Left kidney (tissue), 8 donors: ENCODE data around the gene MKX. TPM values are rescaled to one million over a fixed set of nuclear protein-coding genes. Genes with fewer than 3 reads are reported as not detected.
A peak's percentile ranks its signal among the peaks of the same experiment; 100 is the strongest.

Source experiments
- DNase-seq: peaks from one replicate; pipeline ENCODE4 v3.0.0-alpha.2; 2013
- long read RNA-seq, 8 donors: transcript quantifications; one replicate each; lab custom pipeline, GENCODE V29; 2026
- polyA plus RNA-seq: library from polyadenylated mRNA; unstranded; fragments of 120-200 nt; gene quantifications from one replicate; pipeline ENCODE4 v1.2.1, GENCODE V29; 2013; ENCODE audit not compliant: insufficient read length

MKX gene, protein sequence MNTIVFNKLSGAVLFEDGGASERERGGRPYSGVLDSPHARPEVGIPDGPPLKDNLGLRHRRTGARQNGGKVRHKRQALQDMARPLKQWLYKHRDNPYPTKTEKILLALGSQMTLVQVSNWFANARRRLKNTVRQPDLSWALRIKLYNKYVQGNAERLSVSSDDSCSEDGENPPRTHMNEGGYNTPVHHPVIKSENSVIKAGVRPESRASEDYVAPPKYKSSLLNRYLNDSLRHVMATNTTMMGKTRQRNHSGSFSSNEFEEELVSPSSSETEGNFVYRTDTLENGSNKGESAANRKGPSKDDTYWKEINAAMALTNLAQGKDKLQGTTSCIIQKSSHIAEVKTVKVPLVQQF
- polyA plus RNA-seq: 0.07 TPM
- long read RNA-seq, donor 1: 0 reads
- long read RNA-seq, donor 2: 0 reads
- long read RNA-seq, donor 3: 0 reads
- long read RNA-seq, donor 4: 0 reads
- long read RNA-seq, donor 5: 0 reads
- long read RNA-seq, donor 6: 0 reads
- long read RNA-seq, donor 7: 0 reads
- long read RNA-seq, donor 8: 0 reads

GRCh38 chr10:27745732-27746396 is at the start of gene MKX:
TSS of gene MKX (minus strand) at chr10:27745819. CDS start at chr10:27743415, 2,404 bp downstream.
- peak; percentile 70 for DNase-seq

DNA sequence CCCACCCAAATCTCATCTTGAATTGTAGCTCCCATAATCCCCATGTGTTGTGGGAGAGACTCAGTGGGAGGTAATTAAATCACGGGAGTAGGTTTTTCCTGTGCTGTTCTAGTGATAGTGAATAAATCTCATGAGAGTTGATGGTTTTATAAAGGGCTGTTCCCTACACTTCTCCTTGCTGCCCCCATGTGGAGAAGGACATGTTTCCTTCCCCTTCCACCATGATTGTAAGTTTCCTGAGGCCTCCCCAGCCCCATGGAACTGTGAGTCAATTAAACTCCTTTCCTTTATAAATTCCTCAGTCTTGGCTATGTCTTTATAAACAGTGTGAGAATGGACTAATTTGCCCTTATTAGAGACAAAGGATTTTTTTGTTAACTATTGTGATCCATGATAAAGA is 48.5 kb upstream of the MKX start:
- DNase-seq: no peak

DNA sequence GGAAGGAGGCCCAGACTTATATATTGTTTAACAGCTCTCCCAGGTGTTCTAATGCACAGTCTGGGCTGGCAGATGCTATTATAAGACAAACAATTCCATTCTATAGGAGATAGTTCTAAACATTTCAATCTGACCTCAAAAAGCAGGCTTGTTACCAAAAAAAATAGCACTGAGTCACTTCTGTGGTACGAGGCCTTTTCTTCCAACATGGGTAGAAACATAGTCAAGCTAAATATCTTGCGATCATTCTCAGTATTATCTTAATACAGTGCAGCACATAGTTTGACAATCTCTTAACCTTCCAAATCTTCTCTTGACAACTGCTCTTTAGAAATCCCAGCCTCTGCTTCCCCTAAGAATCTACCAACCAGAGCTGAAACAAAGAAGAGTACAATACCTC is 46.6 kb upstream of the MKX start:
- DNase-seq: no peak

GRCh38 chr10:27784272-27784671 is 38.7 kb upstream of the MKX start:
- DNase-seq: no peak

DNA sequence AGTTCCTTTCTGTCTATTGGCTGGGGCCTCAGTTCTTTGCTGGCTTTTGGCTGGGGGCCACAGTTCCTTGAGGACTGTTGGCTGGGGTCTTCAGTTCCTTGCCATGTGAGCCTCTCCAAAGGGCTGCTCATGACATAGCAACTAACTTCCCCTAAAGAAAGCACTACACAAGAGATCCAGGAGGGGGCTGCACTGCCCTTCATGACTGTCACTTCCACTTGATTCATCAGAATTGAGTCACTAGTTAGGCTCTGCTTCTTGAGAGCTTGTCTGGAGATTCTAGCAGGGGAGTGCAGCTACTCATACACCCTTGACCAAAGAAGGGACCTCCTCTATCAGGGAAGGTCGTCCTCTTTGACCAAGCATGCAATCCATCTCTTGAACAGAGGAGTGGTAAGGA is 38.0 kb upstream of the MKX start:
- no peak for DNase-seq

DNA sequence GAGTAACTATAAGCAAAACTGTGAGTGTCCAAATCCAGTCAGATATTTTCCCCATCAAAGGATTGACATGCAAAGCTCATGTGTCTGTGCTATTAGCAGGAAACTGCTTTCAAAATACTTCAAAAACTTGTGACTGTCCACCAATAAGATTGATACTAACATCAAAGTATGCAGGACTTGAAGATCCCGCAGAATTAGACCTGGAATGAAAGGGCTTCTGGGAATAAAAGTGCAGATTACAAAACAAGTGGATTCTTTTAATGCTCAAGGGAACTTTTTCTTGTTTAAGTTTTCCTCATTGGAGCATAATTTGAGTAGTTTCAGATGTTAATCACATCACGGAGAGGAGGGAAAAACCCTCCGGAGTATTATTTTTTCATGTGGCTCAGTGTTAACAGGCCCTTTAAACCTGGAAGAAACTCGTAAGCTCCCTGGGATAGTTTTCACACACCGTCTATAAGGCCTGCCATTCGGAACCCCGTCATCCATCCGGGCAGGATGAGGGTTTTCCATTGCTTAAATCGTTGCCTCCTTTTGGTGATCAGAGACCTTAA is 33.9 kb upstream of the MKX start:
- no peak for DNase-seq

DNA sequence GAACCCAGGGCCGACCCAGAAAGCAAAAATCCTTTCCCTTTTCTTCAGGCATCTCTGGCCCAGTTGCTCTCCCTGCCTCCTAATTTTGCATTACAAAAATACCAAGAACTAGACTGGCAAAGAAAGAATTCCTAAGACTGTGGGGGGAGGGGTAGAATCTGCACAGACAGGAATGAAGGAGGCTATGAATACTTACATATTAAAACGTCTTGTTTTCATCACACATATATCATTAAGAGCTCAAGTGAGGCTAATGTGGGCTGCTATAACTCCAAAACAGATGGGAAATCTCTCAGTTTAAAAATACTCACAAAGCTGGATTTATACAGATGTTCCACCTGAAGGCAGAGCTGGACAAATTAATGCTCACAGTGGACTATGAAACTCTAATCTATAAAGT is 29.2 kb upstream of the MKX start:
- DNase-seq: no peak

DNA sequence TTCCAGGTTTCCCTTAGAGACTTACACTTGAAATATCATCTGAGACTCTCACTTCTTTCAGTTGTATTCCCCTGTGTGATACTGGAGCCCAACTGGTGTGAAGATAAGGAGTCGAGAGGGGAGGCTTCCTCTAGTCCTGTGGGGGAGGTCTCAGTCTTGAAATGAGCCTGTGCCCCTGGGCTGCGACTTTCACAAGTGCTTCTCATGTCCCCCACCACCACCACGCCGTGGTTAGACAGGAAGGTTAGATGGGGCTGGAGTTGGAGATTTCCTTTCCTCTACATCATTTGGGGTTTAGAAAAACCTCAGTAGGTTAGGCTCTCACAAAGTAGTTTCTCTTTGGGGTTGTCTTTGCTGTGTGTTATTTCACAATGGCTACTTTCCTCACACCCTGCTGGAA is 25.6 kb upstream of the MKX start:
- no peak for DNase-seq

GRCh38 chr10:27770181-27770580 is 24.6 kb upstream of the MKX start:
- DNase-seq: no peak

DNA sequence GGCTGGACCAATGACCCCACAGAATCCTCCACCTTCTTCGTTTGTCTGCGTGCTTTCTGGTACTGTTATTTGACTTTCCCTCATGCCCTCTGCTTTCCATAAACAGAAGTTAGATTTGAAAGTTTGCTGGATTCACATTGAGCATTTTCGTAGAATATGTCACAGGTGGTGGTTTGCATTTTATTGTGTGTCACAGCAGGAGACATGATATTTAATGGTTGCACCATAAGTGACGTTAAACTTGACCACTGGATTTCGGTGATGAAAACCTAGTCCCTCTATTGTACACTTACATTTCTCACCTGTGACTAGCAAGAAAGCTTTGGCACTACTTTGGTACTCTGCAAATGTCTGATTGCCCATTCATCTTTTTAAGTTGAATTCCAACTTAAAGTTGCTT is 15.2 kb upstream of the MKX start:
- DNase-seq: no peak

DNA sequence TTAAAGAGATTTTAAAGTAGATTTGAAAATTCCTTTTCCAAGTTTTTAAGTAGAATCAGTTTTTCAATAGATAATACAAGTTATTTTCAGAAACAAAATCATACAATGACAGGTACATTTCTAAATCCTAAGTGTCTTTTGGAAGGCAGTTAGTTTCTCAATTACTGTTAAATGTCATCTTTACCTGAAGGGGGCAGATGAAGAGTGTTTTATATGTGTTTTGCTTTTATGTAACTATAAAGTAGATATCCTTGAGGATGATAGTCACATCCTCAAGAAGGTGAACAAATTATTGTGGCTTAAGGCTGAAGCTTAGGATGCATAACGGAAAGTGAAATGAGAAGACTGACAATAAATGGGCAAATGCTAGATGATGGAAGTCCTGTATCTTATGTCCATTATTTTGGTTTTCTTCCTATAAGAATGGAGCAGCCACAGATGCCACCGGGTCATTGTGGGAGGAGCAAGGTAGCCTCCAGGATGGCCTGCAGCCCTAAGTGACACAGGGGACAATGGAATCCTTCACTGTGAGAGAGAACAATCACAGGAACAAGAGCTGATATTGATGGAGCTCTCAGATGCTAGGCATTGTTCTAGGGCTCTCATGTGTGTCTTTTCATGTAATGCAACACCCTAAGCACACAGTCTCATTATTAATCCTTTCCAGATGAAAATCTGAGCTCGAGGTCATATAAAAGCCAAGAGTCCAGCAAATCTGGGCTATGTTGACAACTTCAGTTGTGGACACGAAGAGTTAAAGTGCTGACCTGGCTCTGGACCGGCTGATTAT is 14.1 kb upstream of the MKX start:
- DNase-seq: no peak

DNA sequence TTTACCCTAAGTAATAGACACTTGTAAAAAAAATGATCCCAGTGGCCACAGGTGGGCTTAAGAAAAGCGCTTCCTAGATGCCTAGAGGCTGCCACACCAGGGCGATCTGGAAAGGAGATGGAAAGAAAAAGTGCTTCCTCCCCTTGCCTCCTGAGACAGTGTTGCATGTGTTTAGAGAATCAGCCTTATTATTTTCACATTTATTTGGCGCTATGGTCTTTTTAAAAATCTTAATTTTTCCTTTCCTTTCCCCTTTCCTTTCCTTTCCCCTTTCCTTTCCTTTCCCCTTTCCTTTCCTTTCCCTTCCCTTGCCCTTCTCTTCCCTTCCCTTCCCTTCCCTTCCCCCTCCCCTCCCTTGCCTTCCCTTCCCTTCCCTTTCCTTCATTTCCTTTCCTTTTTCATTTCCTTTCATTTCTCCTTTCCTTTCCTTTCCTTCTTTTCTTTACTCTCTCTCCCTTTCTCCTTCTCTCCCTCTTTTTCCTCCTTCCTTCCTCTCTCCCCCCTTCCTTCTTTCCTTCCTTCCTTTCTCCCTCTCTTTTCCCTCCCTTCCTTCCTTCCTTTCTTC is 7.1 kb upstream of the MKX start:
- DNase-seq: no peak

GRCh38 chr10:27748601-27749000 is 3.0 kb upstream of the MKX start:
- no peak for DNase-seq

DNA sequence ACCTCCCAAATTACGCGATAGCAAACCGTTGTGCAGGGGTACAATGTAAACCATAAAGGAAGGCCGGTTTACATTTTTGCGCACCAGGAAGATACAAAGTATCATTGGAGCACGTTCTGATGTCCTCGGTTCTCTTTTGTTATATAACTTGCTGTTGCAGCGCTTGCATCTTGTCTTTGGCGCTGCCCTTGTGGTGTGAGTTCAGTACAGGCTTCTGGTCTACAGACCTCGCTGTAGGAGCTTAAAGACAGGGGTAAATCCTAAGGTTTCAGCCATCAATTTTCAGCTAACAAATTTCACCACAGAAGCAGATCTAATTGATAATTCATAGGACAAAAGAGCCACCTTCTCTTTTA is 1.5 kb upstream of the MKX start:
- peak; percentile 18 for DNase-seq

GRCh38 chr10:27746397-27747095 is 927 bp upstream of the MKX start:
- no peak for DNase-seq

GRCh38 chr10:27744802-27745731 is 552 bp downstream of the MKX start:
- DNase-seq: peak; percentile 11

- DNase-seq: peak; percentile 21
These were observed 1.5 kb downstream of the MKX start for GRCh38 chr10:27743877-27744801.

GRCh38 chr10:27743012-27743876 is 2.4 kb downstream of the MKX start:
- peak; percentile 25 for DNase-seq
